Smooth muscle cell of the brain vasculature (primary cell): ENCODE data around the gene ITLN1.
"Not testable (repeated sequence)": the region's sequence is repeated elsewhere in the genome, so short reads cannot be mapped to it uniquely, and the experiment has no call there.

Experiments used
- DNase-seq: peaks from one replicate; pipeline ENCODE4 v3.0.0-alpha.2; 2012; ENCODE audit warnings: low read depth, low spot score

Gene ITLN1

DNA sequence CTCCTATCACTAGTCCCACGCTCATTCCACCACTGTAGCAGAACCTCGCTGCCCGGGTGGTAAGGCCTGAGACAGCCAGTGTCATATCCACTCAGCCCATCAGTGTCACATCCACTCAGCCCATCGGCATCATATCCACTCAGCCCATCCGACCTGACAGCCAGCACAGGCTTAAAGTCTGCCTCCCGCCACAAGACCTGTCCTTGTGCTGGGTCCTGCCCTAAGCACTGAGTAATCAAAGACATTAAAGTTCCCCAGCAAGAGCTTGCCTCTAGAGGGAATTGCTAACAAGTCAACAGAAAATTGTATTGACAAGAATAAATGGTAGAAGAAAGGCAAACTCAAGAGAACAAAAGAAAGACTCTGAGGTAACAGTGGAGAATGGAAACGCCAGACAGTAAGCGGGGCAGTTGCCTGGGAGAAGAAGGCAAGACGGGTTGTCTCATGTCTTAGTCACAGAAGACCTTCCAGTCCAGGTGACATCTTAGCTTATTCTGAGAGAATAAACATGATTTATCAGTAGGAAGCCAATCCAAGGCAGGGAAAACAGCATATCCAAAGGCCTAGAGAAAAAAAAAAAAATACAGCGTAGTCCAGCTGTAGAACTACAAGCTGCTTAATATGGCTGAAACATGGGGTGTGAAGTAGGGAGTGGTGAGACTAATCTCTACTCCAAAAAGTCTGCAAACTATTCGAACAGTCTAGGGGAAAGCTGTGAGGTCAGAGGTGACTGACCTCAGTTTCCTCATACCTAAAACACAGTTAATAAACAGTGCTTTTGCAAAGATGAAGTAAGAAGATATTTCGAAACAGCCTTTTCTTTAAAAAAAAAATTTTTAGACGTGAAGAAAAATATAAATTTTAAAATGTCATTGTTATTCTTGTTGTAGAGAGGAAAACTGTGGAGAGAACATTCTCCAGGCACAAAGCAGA lies 1.1 kb downstream of the ITLN1 start:
- DNase-seq: no peak

DNA sequence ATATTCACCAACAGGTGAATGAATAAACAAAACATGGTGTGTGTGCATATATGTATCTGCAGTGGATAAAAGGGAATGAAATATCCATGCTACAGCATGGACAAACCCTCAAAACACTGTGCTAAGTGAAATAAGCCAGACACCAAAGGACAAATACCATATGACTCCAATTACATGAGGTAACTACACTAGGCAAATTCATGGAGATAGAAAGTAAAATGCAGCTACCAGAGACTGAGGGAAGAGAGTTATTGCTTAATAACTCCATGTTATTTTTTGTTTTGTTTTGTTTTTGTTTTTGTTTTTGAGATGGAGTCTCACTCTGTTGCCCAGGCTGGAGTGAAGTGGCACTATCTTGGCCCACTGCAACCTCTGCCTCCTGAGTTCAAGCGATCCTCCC lies 2.4 kb downstream of the ITLN1 start:
- DNase-seq: no peak

DNA sequence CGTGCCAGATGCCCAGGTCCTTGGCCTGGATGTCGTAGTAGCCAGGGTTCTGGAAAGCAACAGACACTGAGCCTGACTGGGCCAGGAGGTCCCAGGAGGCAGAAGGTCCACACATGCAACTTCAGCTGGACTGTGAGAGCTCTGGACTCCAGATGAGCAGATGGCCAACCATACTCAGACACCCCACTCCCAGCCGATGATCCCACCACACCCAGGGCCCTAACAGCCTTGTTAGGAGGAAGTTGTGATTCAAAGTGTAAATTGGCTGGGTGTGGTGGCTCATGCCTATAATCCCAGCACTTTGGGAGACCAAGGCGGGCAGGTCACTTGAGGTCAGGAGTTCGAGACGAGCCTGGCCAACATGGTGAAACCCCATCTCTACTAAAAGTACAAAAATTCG lies 3.7 kb downstream of the ITLN1 start:
- not testable (repeated sequence) for DNase-seq

DNA sequence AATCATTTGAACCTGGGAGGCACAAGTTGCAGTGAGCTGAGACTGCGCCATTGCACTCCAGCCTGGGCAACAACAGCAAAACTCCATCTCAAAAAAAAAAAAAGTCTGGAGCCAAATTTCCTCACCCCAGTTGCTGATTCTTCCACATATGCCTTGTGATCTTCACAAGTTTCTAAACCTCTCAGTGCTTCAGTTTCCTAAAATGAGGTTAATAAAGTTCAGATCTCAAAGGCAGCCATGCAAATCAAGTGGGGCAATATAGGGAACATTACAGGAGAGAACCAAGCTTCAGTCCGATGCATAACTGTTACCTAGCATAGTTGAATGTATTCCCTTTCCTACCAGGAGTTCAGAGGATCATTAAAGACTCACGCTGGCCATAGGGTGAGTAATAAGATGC lies 4.8 kb downstream of the ITLN1 start:
- DNase-seq: no peak

DNA sequence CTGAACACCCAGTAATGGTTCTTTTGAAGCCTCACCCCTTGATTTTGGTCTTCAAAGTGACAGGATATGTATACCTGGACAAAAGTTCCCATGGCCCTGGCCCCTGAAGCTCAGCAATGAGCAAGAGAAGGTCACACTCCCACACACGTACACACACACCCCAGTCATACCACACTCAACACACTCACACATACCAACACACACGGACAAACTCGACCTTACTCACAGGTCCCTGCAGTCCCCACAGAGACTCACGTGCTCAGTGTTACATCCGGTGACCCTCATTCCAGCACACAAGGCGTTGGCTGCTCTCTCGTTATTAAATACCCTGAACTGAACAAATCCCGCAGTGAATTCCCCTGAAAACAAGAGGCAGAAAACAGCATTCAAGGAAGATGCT lies 5.9 kb downstream of the ITLN1 start:
- DNase-seq: no peak

DNA sequence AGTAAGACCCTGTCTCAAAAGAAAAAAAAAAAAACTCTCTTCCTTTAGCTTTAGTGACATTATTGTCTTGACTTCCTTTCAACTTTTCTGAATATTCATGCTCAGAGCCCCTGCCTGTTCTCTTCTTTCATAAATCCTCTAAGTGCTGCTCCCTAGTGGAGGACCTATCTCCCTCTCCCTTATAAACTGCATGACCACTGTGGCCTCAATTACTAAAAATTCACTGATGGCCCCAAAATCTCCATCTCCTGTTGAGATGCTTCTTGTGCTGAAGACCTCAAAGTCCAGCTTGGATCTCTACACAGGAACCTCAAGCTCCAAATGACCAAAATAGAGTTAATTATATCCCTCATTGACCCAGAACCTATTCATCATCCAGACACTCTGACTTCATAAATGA lies 7.8 kb downstream of the ITLN1 start:
- no peak for DNase-seq

DNA sequence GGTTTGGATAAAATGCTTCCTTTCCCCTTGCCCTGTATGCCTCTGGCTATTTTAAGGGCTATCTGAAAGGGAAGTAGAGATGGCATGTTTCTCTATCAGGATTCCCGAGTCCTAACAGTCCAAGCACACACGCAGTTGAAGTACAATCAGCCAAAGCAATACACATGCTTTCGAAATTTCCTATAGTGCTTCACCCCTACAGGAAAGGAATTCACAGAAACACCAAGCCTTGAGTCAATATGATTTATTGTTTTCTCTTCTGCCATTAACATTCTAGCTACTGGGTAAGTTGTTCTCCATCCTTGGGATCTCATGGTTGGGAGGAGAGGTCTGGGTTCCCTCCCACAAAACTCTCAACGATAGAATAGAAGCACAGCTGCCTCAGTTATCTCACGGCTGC lies 8.7 kb downstream of the ITLN1 start:
- no peak for DNase-seq

DNA sequence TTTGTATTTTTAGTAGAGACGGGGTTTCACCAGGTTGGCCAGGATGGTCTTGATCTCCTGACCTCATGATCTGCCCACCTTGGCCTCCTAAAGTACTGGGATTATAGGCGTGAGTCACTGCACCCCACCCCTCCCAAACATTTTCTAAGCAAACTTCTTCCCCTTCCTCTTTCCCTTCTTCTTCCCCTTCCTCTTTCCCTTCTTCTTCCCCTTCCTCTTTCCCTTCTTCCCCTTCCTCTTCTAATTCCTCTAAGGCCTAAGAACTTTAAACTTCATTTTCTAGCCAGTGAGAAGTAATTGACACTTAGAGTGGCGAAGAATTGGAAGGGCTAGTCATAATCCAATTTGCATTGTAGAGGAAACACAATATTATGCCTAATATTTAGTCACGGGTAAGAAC lies 9.4 kb downstream of the ITLN1 start:
- DNase-seq: not testable (repeated sequence)

DNA sequence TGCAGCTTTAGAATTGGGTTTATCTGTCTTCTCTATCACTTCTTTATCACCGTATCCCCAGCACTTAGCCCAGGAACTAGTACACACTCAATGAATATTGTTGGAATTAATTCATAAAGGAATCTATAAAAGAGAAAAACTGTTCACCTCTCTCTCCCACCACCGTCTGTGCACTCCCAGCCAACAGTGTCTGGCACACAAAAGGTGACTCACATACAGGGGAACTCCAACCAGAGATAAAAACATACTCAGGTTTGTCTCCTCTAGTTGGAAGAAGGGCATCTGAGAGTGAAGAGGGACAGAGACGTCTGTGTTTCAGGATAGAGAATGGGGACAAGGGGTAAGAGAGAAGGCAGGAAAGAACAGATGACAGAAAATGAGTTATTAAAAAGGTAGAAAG lies 10.0 kb downstream of the ITLN1 start:
- DNase-seq: no peak

DNA sequence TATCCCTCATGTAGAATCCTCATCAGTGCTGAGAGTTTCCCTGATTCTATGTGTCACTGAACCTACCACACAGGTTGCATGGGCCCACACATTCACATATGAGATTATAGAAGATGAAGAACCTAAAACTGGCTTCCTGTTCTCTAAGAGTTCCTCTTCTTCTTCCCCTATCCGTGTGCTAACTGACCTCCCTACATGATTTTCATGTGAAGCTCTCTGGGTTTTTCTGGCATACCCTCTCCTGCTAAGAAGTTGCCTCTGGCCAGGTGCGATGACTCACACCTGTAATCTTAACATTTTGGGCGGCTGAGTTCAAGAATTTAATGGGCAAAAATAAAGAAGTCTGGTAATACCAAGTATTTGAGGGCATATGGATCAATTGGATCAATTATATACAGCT lies 16.8 kb downstream of the ITLN1 start:
- DNase-seq: no peak

DNA sequence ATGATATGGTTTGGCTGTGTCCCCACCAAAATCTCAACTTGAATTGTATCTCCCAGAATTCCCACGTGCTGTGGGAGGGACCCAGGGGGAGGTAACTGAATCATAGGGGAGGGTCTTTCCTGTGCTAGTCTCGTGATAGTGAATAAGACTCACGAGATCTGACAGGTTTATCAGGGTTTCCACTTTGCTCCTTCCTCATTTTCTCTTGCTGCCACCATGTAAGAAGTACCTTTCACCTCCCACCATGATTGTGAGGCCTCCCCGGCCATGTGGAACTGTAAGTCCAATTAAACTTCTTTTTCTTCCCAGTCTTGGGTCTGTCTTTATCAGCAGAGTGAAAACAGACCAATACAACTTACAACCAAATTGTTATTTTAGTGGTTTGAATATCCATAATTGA lies 17.3 kb downstream of the ITLN1 start:
- DNase-seq: not testable (repeated sequence)

DNA sequence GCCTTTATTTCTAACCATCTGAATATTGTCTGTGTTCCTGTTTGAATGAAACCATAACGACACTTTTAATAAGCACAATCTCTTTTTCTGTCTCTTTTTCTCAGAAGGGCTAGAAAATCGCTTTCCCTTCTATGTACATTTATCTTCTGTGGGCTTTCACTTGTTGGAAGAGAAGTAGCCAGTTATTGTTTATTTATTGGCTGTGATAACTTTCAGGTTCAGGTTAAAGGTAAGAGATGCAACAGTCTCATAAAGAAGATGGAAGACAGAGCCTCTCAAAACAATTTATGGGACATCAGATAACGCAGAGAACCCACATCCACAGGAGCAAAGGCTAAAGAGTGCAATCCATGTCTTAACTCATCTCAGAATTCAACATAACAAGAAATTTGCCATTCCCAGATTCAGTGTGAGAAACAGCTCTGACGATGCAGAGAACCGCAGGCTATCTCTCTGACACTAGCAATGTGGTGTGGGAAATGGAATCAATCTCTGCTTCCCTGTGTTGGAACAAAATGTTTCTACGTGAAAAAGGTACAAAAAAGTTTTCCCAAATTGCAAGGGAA lies 18.2 kb downstream of the ITLN1 start:
- no peak for DNase-seq

DNA sequence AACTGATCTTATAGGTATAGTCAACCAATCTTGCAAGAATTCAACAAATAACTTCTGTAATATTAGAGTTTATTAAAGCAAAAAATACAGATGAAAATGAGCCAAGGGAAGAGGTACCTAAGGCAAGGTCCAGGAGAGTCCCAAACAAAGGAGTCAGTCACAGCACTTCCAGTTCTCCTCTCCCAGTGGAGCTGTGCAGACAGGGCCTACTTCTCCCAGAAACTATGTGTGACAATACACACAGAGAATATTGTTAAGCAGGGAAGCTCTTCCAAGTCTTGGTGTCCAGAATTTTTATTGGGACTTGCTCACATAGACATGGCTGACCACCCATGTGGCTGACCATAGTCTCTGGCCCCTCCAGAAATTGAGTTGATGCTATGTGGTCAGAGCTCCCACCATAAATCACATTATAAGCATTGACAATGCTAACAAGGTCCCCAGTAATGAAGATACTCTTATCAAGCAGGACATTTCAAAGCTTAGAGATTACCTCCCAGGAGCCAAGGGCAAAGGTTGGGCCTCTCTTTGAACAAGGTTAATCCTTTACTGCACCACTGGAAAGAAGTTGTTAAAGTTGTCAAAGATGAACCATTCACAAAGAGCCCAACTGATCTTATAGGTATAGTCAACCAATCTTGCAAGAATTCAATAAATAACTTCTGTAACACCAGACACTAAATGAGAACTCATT lies 18.8 kb downstream of the ITLN1 start:
- no peak for DNase-seq

DNA sequence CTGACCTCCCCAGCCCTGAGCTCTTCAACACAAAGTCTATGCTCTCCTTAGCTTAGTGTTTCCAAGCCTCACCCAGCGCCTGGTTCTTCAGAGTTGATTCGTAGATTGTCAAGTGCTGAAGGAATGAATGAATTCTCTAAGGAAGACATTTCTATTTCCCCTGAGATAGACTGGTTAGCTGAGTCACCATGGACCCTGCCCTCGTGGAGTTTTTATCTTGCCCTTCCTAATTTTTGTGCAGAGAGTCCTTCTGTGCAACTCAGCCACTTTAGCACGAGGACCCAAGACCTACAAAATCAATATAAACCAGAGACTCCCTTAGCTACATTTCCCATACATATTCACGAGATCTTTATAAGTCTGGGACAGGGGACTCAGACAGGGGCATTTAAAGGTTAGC lies 19.6 kb downstream of the ITLN1 start:
- DNase-seq: no peak

DNA sequence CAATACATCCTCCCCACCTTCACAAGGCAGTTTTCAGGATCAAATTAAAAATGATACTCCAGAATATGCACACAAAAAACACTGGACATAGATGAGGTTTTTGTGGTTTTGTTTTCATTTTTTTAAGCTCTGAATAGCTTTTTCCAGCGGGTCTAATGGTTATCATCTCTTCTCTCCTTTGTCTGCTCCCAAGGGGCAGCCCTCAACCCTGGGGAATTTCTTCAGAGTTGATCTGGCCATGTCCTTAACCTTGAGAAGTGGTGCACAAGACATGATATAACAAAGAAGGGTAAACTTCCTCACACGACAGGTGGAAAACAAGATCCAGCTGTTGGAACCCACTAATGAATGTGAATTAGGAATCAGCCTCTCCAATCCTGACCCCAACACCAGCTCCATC lies 20.8 kb downstream of the ITLN1 start:
- no peak for DNase-seq

DNA sequence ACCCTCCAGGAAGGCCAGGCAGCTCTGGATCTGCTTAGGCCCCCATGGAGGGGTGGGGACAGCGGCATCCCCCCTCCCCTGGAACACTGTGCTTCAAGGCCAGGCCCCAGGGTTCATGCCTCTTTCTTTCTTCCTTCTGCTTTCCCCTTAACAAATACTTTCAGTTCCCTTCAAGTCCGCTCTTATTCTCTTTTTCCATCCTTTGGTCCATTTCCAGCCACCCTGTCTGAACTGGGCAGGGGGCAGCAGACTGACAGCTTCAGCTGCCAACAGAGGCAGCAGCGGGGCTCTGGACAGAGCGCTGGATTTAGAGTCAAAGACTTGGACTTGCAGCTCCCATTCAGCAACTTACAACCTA lies 21.2 kb downstream of the ITLN1 start:
- DNase-seq: no peak

DNA sequence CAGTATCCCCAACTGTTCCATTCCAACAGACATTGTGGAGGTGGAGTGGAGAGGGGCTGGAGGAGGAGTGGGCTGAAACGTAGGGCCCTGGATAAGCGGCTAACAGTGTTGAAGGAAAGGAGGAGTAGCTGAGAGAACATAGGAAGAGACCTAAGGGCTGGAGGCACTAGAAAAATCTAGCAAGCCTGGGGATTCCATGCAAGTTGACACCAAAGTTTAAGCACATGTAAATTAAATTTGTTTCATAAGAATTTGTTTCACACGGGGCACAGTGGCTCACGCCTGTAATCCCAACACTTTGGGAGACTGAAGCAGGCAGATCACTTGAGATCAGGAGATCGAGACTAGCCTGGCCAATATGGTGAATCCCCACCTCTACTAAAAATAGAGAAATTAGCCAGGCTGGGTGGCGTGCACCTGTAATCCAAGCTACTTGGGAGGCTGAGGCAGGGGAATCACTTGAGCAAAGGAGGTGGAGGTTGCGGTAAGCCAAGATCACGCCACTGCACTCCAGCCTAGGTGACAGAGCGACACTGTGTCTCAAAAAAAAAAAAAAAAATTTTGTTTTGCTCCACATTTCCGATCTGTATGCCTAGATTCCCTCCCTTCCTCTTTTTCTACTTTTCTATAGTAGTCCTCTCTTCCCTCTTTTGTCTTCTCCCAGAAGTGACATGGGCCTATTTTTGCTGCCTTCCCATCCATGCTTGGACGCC lies 21.8 kb downstream of the ITLN1 start:
- DNase-seq: no peak

DNA sequence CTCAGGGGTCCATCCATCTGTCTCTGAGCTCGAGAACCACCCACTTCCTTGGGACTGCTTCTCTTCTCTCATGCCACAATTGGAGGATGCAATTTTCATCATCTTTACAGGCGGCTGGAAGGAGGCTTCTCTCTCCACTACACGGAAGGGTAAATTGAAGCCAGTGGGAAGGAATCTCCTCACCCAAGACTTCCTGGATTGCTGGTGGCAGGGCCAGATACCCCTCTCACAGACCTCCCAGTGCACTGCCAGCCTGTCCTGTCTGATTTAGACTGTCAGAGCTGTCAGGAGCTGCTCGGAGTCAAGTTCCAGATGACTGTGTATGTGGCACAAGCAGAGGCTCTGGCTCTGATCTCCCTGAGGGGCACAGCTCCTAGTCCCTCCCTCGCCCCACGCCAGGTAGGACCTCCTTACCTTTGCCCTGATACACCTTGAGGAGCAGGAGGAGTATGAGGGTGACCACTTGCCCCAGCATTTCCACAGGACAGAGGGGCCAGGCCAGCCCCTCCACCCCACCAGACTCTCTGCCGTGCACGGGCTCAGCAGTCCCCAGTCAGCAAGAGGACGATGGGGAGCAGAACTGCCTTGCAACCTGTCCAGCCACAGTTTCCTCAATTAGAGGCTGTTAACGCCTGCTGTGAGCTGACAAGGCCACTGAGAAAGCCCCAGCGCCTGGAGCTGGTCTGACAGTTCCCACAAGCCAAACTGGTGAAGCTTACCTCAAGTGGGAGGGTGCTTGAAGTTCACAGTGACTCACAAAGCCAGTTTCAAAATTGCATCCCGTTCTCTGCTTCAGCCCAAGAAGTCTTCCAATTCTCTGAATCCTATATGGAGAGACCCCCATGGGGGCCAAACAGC lies 22.5 kb downstream of the ITLN1 start, which contains the start of gene CD244:
Gene CD244 (minus strand): TSS at position 685 of the 858 bp plus-strand sequence. CDS start 210 bp downstream, at position 475.
- DNase-seq: no peak

DNA sequence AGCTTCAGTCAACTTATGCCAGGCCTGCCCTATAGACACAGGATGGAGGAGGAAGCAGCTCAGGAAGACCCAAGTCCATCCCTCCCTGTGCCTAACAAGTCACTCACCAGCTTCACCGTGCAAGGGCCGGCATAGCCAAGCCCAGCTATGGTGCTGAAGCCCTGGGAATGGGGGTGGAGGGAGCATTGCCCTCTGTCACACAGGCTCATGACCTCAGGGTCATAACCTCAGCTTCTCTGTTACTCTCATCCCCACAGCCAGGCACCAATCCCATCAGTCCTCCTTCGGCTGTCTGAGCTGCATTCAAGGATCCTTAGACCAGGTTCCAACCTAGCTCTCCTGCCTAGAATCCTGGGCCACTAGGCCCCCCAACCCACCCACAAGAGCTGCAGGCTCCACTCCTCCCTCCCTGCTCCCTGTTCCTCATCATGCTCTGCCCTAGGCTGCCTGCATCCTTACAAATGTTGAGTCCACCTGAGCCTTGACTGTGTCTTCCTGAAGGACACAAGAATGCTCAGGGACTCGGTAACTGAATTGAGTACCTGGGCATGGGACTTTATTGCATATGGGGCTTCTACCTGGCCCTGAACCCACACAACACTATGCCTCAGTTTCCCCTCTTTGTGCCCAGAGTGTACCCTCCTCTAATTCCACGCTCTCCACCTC lies 24.0 kb downstream of the ITLN1 start:
- no peak for DNase-seq

DNA sequence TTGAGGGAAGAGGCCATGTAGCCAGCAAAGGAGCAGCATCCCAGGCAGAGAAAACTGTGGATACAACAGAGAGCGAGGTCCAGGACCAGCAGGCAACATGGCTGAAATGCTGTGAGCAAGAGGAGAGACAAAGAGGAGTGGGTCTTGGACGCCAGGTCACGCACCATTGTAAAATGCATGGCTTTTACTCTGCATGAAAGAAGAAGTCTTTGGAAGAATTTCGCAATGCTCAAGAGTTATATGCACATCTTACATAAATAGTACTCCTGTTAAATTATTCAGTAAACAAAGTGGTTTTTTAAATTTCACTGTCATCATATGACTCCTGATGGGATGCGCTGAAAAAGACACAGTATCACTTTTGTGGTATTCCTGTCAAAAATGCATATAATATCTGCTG lies 25.8 kb downstream of the ITLN1 start:
- no peak for DNase-seq

DNA sequence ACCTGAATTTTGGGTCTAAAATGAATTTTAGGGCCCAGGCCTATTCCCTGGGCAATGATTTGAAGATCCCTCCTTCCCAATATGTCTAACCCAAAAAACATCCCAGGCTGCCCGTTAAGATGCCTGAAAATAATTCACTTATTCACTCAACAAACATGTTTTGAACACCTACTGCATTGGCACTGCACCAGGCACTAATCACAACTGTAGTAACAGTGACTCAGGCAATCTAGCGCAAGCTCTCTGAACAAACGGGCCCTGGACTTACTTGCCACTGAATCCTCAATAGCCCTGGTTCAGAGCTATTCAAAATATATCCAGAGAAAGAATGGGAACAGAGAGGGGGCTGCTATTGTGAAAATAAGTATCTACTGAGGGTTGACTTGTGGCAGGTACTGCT lies 26.5 kb downstream of the ITLN1 start:
- no peak for DNase-seq
